DMS 273 (cell line): ENCODE measurements around the gene MC4R.
"Not testable (repeated sequence)": the region's sequence is repeated elsewhere in the genome, so short reads cannot be mapped to it uniquely, and the experiment has no call there.

Experiments used
- DNase-seq: peaks from one replicate; lab custom pipeline; 2025; ENCODE audit not compliant: unreplicated experiment; lab: John Stamatoyannopoulos, UW

Gene MC4R

DNA sequence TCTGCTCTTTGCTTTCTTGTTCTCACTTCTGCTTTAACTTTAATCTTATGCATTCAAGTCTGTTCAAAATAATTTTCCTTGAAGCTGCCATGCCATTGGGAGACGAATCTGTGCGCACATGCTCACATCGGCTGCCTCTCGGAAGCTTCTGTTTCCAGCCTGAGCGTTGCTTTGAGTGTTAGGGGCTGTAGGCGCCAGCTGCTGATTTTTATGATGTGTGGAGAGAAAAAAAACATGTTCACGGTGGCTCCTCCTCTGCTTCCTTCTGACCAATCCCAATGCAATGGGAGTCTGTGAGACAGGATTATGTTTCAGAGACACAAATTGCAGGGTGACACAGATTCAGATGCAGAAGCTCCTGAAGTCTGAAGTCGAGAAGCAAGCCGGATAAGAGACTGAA, at the start of gene MC4R:
MC4R (minus strand) TSS at position 180 of the 400 bp plus-strand sequence. CDS start 426 bp downstream, outside the sequence.
- peak; percentile 96 for DNase-seq

DNA sequence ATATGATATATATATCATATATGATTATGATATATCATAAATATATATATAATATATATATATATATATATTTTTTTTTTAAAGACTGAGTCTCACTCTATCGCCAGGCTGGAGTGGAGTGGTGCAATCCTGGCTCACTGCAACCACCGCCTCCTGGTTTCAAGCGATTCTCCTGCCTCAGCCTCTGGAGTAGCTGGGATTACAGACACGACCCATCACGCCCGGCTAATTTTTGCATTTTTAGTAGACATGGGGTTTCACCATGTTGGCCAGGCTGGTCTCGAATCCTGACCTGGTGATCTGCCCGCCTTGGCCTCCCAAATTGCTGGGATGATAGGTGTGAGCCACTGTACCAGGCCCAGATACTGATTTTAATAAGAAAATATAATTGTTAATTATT, 49.7 kb upstream of the MC4R start:
- not testable (repeated sequence) for DNase-seq

DNA sequence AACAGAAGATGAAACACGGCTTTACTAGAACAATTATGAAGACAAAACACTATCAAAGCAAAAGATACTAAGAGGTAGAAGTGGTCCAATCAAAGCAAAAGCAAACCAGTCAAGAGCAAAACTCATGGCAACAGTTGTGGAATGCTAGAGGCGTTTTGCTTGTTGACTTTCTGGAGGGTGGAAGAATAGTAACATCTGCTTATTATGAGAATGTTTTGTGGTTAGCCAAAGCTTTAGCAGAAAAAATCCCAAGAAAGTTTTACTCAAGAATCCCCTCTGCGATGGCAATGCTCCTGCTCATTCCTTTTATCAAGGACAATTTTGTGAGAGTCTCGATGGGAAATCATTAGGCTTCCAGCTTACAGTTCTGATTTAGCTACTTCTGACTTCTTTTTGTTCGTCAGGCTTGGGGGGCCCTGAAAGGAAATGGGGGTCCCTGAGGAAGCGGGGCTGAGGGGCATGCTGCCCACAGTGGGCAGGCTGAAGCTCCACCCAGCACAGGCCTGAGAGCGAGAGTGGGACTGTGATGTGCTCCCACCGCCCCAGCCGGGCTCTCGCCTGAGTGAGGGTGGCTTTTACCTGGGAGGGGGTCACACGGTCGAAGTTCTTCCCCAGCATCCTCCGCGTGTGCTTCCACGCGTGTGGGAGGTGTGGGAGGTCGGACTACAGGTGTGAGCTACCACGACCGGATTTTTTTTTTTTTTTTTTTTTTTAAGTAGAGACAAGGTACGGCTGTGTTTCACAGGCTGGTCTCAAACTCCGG, 49.0 kb upstream of the MC4R start:
- DNase-seq, result no peak

DNA sequence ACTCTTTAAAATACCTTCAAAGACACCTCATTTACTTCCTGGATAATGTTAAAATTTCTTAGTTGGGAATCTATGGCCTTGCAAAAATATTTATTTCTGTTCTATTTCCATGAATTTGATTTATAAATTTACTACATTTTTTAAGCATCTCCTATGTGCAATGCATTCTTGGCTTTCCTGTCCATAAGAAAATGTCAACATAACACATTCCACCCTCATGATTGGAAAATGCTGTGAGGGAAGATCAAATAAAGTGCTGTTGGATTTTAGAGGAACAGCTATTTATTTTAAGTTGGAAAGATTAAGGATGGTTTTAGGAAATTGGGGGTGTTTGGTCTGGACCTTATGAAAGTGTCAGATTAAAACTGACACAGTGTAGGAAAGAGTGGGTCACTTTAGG, 45.4 kb upstream of the MC4R start:
- DNase-seq, result no peak

DNA sequence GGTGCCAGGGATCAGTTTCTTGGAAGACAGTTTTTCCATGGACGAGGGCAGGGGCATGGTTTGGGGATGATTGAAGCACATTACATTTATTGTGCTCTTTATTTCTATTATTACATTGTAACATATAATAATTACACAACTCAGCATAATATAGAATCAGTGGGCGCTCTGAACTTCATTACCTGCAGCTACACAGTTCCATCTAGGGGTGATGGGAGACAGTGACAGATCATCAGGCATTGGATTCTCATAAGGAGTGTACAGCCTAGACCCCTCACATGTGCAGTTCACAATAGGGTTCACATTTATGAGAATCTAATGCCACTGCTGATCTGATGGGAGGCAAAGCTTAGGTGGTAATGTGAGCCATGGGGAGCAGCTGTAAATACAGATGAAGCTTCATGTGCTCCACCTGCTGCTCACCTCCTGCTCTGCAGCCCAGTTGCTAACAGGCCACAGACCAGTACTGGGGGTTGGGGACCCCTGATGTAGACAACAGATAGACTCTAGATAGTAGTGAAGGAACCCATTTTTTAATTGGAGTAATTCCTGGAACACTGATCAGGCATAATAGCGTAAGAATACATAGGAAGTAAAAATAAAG, 41.5 kb upstream of the MC4R start:
- DNase-seq, result peak; percentile 41

DNA sequence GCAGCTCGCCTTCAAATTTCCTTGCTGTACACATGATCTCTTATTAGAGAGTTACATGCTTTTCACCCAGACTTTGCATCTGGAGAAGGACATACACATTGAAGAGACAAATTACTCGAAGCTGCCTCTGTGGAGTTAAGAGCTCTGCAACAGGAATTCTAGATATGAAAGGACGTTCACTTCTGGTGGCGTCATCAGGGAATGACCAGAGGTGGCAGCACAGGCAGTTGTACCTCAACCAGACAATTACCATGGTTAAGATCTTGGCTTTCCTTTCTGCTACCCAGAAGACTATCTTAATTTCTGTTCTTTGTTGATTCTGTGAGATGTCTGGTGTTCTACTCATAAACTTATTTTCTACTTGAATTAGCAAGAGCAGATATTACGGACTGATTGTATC, 39.1 kb upstream of the MC4R start:
- DNase-seq, result peak; percentile 10

DNA sequence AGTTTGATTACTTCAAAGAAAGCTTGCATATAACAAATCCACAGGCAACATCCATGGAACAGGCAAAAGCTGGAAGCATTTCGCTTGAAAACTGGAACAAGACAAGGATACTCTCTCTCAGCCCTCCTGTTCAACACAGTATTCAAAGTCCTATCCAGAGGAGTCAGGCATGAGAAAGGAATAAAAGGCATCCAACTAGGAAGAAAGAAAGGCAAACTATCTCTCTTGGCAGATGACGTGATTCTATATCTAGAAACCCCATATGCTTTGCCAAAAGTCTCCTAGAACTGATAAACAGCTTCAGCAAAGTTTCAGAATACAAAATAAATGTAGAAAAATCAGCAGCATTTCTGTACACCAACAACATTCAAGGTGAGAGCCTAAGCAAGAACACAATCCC, 34.1 kb upstream of the MC4R start:
- no peak for DNase-seq

DNA sequence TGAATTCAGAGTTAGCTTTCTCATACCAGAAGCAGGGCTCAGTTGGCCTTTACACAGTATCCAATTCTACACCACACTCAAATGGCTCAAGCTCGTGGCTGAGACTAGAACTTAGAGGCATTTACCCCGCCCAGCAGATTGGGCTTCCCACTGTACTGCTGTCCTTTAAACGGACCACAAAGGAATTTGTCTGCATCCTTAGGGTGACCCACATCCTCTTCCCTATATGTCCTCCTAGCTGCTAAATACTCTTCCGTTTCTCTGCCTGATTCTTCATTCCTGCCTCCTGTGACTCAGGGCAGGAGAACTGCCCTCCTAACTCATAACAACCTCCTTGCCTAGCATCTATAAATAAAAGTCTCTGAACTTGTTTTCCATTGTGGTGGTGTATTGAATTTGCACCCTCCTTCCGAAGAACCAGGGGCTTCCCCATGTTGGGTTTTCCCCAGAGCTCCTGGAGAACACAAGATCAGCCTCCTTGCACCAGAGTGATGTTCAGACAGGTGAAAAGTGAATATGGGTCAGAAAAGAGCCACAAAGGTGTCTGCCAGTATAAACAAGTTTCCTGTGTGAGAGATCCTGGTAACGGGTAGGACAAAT, 32.0 kb upstream of the MC4R start:
- DNase-seq, result no peak

DNA sequence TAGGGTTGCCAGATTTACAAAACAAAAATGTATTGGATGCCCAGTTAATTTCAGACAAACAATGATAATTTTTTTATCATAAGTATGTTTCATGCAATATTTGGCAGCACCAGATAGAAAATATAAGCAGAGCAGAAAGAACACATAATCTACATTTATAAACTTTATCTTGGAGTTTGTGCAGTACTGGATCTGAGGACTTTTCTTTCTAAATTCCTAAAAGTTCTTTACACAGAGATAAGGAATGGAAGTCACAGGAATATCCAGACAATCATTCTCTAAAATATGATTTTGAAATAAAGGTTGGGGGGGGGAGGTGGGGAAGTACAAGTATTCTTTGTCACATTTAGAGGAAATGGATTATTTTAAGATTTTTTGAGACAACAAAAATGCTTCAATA, 28.8 kb upstream of the MC4R start:
- no peak for DNase-seq

DNA sequence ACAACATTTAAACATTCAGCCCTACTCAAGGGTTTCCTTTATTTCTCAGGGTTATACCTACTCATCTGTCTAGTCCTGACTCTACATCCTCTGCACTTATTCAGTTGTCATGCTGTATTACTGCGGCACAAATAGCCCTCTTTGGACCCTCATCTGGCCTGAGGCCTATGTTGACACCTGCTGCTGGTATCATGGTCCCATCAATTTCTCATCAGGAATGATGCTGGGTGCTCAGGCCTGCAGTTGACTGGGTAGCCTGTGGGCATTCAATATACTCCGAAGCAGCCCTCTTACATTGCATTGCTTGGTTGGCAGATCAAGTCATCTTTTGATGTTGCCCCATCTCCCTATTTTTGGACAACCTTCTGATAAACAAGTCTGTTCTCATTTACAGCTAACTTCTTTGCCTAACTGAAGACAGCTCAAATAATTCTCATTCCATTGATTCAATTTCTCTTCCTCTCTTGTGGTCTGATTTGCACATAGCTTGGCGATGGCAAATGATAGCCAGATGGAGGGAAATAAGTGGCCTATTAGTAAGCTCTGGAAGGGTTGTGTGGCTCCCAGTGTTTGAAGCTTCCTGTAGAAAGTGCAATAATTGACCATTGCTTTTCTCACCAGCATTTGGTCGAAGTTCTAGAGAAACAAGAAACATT, 19.1 kb upstream of the MC4R start:
- DNase-seq, result peak; percentile 11

DNA sequence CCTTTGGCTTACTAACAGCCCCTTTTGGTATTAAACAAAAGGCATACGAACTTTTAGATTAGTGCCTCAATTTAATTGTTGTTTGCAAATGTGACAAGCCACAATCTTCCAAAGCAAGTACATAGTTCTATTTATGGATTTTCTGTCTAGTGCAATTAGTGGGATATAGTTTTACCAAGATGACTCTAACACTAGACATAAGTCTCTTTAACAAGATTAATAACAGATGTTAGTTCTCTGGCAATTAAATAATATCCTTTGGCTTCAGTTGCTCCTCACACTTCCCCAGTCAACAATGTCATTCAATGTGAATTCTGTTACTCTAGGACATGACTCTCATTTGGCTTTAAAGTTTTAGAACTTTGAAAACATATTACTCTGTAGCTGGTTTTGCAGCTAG, 16.7 kb upstream of the MC4R start:
- DNase-seq, result no peak

DNA sequence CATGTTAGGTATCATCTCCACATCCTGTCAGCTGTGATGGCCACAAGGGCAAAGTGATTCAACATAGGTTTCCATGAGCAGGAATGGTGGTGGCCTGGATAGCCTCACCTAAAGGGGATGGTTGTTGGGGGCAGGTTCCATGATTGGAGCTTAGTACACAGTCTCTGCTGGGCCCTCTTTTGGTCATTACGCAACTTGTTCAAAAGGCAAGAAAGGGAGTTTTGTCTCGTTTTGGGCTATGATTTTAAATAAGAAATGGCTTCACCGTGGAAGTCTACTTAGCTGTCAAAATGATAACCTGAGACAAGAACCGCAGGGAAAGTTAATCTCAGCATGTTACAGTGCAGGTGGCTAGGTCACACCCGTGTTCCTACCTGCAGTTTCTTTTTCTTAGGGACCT, 13.1 kb upstream of the MC4R start:
- no peak for DNase-seq

DNA sequence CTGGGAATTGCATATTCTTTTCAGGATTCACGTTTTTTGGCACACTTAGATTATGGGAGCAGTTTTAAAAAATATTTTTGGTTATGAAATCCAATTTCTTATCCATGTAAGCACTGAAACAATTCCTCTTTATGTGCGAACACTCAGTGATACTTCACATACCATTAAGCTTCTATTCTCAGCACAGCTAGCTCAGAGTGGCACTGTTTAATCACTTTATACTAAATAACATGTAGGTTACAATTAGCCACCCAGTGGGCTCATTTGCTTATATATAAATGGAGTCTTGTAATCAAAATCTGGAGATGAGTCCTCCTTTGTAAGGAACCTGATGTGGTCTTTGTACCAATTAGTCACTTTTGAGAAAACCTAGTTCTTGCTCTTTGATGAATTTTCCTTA, 11.3 kb upstream of the MC4R start:
- no peak for DNase-seq

DNA sequence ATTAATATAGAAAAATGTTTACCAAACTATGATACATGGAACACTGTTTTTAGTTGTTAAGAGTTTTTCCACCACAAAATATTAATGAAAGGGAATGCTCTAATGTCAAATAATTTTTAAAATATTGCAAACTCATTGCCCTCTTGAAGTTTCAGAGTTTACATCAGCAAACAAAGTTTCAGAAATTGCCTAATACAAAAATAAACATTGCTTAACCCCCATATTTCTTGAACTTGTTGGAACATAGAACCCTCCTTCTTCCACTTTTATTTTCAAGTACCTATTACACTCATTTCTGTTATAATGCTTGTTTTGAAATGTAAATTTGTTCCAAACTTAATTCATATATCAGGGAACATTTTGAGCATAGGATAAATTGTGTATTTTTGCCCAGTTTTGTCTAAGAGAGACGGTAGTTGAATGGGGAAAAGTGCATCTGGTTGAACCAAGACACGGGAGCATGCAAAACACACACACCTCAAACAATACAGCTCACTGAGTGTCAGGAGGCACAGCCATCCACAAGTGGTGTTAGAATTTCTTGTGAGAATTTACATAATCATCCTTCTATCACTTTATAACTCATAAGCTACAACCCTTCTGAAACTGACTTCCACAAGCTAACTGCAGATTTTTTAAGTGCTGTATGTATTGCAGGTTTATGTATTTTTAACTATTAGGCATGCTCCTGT, 5.3 kb upstream of the MC4R start:
- DNase-seq, result no peak

DNA sequence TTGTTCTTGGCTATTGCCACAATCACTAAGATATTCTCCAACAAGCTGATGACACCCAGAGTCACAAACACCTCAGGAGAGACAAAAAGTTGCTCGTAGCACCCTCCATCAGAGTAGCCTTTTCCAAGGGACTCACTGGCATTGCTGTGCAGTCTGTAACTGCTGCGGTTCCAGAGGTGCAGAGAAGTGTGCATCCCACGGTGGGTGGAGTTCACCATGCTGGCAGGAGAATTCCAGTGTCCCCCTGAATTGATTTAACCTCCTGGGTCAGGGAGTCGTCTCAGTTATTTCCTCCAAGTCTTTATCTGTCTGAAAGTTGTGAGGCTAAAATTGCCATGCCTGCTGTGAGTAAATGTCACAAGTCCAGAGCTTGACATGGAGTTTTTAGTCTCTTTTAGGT, 443 bp downstream of the MC4R start:
- DNase-seq, result peak; percentile 16

DNA sequence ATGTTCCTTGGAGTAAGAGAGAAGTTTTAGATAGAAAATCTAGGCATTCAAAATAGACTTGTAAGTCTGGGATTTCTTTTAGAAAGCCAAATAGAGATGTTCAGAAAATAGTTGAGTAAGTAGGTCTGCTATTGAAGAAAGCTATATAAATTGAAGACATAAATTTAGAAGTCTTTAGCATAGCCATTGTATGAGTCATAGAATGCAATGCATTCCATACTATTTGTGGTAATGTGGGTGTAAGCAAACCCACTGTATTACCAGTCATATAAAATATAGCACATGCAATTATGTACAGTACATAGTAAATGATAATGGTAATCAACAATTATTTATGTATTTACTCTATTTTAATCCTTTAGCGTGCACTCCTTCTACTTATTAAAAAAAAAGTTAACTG, 14.1 kb downstream of the MC4R start:
- DNase-seq, result no peak

DNA sequence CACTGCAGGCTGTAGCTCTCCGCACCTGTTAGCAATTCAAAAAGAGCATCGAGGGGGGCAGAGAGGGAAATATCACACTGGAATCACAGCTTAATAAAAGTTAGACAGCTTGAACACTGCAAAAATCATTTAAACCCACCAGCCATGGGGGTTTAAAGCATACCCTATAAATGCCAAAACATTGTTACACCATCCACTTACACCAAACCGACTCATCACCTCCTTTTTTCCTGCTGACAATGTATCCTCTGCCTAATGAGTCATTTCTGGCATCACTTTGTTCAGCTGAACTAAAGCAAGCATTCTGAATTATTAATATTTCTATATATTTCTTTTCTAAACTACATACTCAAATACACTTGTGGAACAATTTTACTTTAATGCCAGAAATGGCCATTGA, 21.6 kb downstream of the MC4R start:
- DNase-seq, result no peak

DNA sequence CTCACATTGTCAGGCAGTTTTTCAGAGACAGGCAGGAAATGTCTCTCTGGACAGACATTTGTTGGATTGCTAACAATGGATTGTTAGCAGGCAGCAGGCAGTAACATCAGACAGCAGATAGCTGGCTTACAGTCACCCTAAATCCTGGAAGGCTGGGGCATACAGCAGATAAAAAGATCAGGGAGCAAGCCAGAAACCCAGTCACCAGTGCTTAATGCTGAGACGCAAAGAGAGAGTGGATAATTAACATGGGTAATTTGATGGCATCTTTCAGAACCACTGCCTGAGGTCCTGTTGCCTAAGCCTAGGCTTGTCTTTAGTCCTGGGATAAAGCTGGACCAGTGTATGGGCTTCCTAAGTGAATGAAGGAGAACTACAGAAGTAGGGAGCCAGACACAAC, 22.4 kb downstream of the MC4R start:
- no peak for DNase-seq

DNA sequence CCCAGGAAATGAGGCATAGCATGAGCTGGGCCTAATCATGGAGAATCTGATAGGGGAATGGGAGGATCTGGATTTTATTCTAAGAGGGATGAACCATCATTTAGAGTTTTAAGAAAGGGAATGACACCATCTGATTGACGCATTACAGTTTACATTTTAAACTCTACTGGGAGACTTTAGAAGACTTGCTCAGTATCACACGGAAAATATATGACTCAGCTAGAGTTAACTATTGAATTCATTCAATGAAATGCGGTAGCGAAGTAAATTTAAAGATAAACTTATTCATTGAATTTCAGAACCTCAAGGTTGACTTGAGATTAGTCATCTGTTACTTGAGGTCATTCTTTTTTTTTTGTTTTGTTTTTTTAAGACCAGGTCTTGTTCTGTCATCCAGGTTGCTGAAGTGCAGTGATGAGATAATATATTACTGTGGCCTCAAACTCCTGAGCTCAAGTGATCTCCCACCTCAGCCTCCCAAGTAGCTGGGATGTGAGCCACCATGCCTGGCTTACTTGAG, 25.0 kb downstream of the MC4R start:
- no peak for DNase-seq

DNA sequence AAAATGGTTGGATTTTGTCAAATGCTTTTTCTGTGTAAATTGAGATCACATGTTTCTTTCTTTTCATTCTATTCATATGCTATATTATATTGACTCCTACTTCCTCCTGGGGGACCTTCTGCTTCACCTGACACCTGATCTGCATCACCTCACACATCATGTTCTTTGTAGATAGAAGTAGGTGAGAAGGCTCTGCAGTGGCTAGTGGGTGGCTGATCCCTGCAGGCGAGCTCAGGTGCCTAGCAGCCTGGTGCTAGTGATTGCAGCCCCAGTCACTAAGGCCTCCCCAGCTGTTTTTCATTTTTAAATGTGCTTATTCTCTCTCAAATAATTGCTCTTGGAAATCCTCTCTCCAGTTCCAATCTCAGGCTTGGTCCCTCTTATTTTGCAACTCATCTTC, 33.6 kb downstream of the MC4R start:
- DNase-seq, result no peak

DNA sequence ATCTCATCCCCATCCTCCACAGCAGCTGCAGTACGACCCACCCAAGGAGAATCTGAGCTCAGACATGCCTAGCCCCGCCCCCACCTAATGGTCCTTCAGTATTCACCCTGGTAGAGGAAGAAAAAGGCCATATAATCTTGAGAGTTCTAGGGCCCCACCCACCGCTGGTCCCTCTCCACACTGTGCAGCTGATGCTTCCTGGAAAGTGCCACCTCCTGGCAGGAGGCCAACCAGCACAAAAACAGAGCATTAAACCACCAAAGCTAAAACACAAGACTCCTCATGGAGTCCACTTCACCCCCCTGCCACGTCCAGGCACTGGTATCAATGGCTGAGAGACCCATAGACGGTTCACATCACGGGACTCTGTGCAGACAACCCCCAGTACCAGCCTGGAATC, 40.7 kb downstream of the MC4R start:
- DNase-seq, result no peak
